ENCODE measurements around the gene UACA. TPM values are rescaled to one million over a fixed set of nuclear protein-coding genes. Genes with fewer than 3 reads are reported as not detected.

UACA gene
- total and polyA plus RNA-seq, 2 donors, result 12.8 to 195 TPM

GRCh38 chr15:70770863-70771262, 7.5 kb upstream of the UACA start:
- H3K27ac ChIP-seq (ENCODE audit: low read depth), result no peak overlapping the region
- no peak for DNase-seq (ENCODE audit: extremely low spot score)
- no peak overlapping the region for H3K4me3 ChIP-seq (ENCODE audit: low read depth, low read length)
- no peaks in the 10 kb centered on the region for H3K36me3 ChIP-seq (ENCODE audit: insufficient read depth)
- H3K4me1 ChIP-seq (ENCODE audit: insufficient read depth), result no peaks in the 10 kb centered on the region
- WGBS, result 69% methylated on average over 3 of the region's 3 CpGs

- no peak for DNase-seq (ENCODE audit: extremely low spot score)
- WGBS, result 71% methylated on average over 3 of the region's 3 CpGs
- H3K36me3 ChIP-seq (ENCODE audit: insufficient read depth), result no peaks in the 10 kb centered on the region
These were observed 5.0 kb upstream of the UACA start for GRCh38 chr15:70768257-70768883.

DNA sequence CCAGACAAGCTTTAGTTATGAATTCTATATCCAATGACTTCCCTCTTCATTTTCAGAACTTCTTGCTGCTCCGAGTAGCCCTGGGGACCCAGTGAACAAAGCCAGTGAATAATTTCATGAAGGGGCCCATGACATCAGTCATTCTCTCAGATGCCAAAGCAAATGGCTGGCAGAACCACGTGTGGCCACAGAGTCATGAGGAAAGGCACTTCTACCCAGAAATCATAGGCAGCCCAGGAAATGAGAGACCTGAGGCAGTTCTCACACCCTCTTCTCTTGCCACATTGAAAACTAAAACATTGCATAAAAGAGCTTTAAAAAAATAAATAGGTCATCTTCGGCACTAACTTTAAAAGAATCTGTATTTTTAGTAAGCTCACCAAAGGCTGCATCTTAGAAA, 4.3 kb upstream of the UACA start:
- DNase-seq (ENCODE audit: extremely low spot score), result no peak
- H3K4me1 ChIP-seq (ENCODE audit: insufficient read depth), result no peaks in the 10 kb centered on the region
- WGBS, result 72% methylated on average over 3 of the region's 3 CpGs
- no peaks in the 10 kb centered on the region for H3K36me3 ChIP-seq (ENCODE audit: insufficient read depth)
- no peak overlapping the region for H3K4me3 ChIP-seq (ENCODE audit: low read depth, low read length)
- H3K27ac ChIP-seq (ENCODE audit: low read depth), result no peak overlapping the region

More at GRCh38 chr15:70768257-70768883, 5.0 kb upstream of the UACA start:
- Histone ChIP-seq H3K4me1 (ENCODE audit: insufficient read depth) (no peaks in the 10 kb centered on the region), H3K27ac (ENCODE audit: low read depth) (no peak overlapping the region), H3K4me3 (ENCODE audit: low read depth, low read length) (no peak overlapping the region)

- DNase-seq (ENCODE audit: extremely low spot score), result no peak
- Histone ChIP-seq H3K4me3 (ENCODE audit: low read depth, low read length) (no peak overlapping the region), H3K4me1 (ENCODE audit: insufficient read depth) (no peaks in the 10 kb centered on the region), H3K27ac (ENCODE audit: low read depth) (no peak overlapping the region), H3K36me3 (ENCODE audit: insufficient read depth) (no peaks in the 10 kb centered on the region)
- 70% methylated on average over 6 of the region's 6 CpGs for WGBS
These were observed 3.2 kb upstream of the UACA start for GRCh38 chr15:70766597-70766996.

GRCh38 chr15:70765504-70766281, 2.3 kb upstream of the UACA start:
- Histone ChIP-seq H3K4me3 (ENCODE audit: low read depth, low read length) (no peak overlapping the region), H3K4me1 (ENCODE audit: insufficient read depth) (no peaks in the 10 kb centered on the region), H3K36me3 (ENCODE audit: insufficient read depth) (no peaks in the 10 kb centered on the region), H3K27ac (ENCODE audit: low read depth) (no peak overlapping the region)
- no peak for DNase-seq (ENCODE audit: extremely low spot score)

DNA sequence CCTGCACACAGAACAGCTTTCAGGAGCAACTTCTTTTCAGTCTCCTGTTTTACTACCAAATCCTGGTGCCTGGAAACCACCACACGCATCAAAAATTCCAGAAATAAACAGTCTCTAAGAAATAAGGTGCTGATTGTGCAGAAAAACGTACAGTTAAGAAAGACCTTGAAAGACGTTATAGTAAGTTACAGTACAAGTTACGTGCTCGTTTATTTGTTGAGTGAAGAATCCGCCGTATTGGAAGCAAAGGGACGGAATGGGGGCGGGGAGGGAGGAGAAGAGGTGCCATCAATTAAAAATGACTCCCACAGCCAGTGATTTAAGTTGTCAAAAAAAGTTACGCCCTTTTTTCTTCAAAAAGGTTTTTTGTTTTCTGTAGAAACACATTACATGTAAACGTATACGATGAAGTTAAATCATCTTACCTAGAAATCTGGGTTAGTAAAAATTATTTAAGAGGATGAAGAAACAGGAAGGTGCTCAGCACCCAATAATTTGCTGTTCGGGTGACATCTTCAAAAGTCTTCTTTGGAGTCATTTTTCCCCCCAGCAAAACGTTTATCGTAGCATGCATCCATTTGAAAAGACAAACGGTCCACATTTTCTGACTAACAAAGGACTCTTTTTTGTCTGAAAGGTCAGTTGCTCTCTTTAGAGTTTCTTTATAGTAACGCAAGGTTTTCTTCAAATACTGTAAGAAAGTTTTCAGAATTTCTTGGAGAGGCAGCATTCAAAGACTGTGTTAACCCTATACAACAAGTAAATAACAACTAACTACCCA, 782 bp upstream of the UACA start:
- 10% methylated on average over 17 of the region's 17 CpGs for WGBS
- H3K4me3 ChIP-seq (ENCODE audit: low read depth, low read length), result peak overlapping the region; percentile 89
- no peaks in the 10 kb centered on the region for H3K36me3 ChIP-seq (ENCODE audit: insufficient read depth)
- H3K27ac ChIP-seq (ENCODE audit: low read depth), result peak overlapping the region; percentile 72
- DNase-seq (ENCODE audit: extremely low spot score), result no peak
- no peaks in the 10 kb centered on the region for H3K4me1 ChIP-seq (ENCODE audit: insufficient read depth)

DNA sequence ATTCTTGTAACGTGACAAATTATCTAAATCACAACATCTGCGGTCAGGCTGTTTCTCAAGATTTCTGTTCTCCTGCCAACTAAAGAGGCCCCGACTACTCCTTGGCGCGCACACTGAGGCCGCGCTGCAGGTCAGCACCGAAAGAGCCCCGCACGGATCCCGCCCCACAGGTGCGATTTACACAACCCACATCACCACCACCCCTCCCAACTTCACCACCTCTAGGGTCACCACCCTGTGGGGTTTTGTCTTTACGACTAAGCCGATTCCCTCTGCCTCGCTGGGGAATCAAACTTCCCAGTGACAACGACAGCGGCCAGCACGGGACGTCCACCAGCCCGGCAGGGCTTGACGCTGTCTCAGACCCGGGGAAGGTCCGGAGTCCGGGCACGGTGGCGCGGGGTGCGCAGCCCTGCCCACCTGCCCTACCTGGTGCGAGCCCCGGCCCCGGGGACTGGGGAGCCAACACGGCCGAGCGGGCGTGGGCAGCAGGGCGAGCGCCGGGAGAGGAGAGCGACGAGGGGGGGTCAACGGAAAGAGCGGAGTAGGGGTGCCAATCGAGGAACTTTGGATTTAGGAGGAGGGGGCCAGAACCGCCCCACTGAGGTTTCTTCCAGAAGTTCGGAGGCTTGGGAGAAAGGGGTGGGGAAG, 764 bp downstream of the UACA start:
- WGBS, result 2% methylated on average over 45 of the region's 45 CpGs
- DNase-seq (ENCODE audit: extremely low spot score), result no peak
- peak overlapping the region; percentile 90 for H3K27ac ChIP-seq (ENCODE audit: low read depth)
- H3K36me3 ChIP-seq (ENCODE audit: insufficient read depth), result no peaks in the 10 kb centered on the region
- H3K4me3 ChIP-seq (ENCODE audit: low read depth, low read length), result peak overlapping the region; percentile 89
- no peaks in the 10 kb centered on the region for H3K4me1 ChIP-seq (ENCODE audit: insufficient read depth)

- WGBS, result 41% methylated on average over 7 of the region's 7 CpGs
- Histone ChIP-seq H3K27ac (ENCODE audit: low read depth) (no peak overlapping the region), H3K4me1 (ENCODE audit: insufficient read depth) (no peaks in the 10 kb centered on the region), H3K4me3 (ENCODE audit: low read depth, low read length) (peak overlapping the region; percentile 89), H3K36me3 (ENCODE audit: insufficient read depth) (no peaks in the 10 kb centered on the region)
- DNase-seq (ENCODE audit: extremely low spot score), result no peak
These were observed 1.4 kb downstream of the UACA start for GRCh38 chr15:70761931-70762468.

DNA sequence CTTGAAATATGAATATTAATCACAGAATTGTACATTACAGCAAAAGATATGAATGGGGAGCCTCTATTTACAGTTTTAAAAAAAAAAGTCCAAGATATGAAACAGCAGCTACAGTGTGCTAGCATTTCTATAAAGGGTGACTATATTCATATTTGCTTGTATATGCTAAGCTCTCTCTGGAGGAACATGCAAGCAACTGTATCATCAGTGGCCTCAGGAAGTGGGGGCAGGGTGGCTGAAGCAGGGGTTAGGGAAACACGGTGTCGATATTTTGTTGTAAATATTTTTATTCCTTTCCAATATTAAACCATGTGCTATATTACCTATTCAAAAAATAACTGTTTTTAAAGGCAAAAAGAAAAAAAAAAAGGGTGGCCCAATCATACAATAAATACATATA, 2.3 kb downstream of the UACA start:
- Histone ChIP-seq H3K36me3 (ENCODE audit: insufficient read depth) (no peaks in the 10 kb centered on the region), H3K4me3 (ENCODE audit: low read depth, low read length) (no peak overlapping the region), H3K4me1 (ENCODE audit: insufficient read depth) (no peaks in the 10 kb centered on the region), H3K27ac (ENCODE audit: low read depth) (no peak overlapping the region)
- 61% methylated on average over 2 of the region's 2 CpGs for WGBS
- no peak for DNase-seq (ENCODE audit: extremely low spot score)

GRCh38 chr15:70758790-70759462, 4.4 kb downstream of the UACA start:
- no peak overlapping the region for H3K27ac ChIP-seq (ENCODE audit: low read depth)
- no peak overlapping the region for H3K4me3 ChIP-seq (ENCODE audit: low read depth, low read length)
- H3K4me1 ChIP-seq (ENCODE audit: insufficient read depth), result no peaks in the 10 kb centered on the region
- WGBS, result 62% methylated on average over 9 of the region's 9 CpGs
- no peaks in the 10 kb centered on the region for H3K36me3 ChIP-seq (ENCODE audit: insufficient read depth)
- DNase-seq (ENCODE audit: extremely low spot score), result no peak

GRCh38 chr15:70757627-70758026, 5.7 kb downstream of the UACA start:
- Histone ChIP-seq H3K4me1 (ENCODE audit: insufficient read depth) (no peaks in the 10 kb centered on the region), H3K36me3 (ENCODE audit: insufficient read depth) (no peaks in the 10 kb centered on the region), H3K27ac (ENCODE audit: low read depth) (no peak overlapping the region), H3K4me3 (ENCODE audit: low read depth, low read length) (no peak overlapping the region)
- 75% methylated on average over 1 of the region's 1 CpG for WGBS
- DNase-seq (ENCODE audit: extremely low spot score), result no peak

DNA sequence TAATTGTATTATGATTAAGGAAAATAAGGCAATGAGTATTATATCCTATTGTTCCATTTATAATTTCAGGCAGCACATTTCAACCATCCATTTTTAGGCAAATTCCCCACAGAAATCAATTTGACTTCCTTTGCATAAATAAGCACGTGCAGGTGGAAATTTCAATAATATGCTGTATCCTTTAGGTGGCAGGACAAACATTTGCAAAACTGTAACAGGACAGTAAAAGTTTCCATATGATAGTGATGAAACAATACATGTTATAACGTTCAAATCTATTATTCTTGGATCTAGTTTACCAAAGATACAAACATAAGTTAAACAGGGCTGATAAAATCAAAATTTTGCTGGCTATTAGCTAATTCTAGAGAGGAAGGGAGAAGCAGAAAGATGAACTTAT, 8.5 kb downstream of the UACA start:
- WGBS, result 51% methylated on average over 2 of the region's 2 CpGs
- DNase-seq (ENCODE audit: extremely low spot score), result no peak
- Histone ChIP-seq H3K36me3 (ENCODE audit: insufficient read depth) (no peaks in the 10 kb centered on the region), H3K27ac (ENCODE audit: low read depth) (no peak overlapping the region), H3K4me3 (ENCODE audit: low read depth, low read length) (no peak overlapping the region), H3K4me1 (ENCODE audit: insufficient read depth) (no peaks in the 10 kb centered on the region)
